ENCODE measurements around the gene BRD3. TPM values are rescaled to one million over a fixed set of nuclear protein-coding genes. Genes with fewer than 3 reads are reported as not detected.
A peak's percentile ranks its signal among the peaks of the same experiment; 100 is the strongest.

The BRD3 gene
- total RNA-seq, 1 experiment from 2014 or later = 40.7 TPM

DNA sequence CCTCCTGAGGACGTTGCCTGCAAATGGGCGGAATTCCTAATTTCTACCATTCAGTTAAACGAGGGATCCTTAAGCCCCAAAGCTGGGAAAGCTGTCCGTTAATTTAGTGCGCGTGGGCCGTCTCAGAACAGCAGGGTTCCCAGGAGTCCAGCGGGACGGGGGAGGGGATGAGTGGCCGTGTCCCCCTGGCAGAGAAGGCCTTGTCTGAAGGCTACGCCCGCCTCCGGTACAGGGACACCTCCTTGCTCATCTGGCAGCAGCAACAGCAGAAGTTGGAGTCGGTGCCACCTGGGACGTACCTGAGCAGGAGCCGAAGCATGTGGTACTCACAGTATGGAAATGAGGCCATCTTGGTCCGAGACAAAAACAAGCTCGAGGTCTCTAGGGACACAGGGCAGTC lies 41.2 kb downstream of the BRD3 start:
- TF ChIP-seq, protein P1, sequence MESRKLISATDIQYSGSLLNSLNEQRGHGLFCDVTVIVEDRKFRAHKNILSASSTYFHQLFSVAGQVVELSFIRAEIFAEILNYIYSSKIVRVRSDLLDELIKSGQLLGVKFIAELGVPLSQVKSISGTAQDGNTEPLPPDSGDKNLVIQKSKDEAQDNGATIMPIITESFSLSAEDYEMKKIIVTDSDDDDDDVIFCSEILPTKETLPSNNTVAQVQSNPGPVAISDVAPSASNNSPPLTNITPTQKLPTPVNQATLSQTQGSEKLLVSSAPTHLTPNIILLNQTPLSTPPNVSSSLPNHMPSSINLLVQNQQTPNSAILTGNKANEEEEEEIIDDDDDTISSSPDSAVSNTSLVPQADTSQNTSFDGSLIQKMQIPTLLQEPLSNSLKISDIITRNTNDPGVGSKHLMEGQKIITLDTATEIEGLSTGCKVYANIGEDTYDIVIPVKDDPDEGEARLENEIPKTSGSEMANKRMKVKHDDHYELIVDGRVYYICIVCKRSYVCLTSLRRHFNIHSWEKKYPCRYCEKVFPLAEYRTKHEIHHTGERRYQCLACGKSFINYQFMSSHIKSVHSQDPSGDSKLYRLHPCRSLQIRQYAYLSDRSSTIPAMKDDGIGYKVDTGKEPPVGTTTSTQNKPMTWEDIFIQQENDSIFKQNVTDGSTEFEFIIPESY (IDR thresholded peaks at IDR 0.05; ENCODE audit: extremely low read depth, insufficient replicate concordance, low read length) = no peak
- TF ChIP-seq SP1 (IDR thresholded peaks at IDR 0.05; ENCODE audit: low read depth) (no peak), FOSL1 (IDR thresholded peaks at IDR 0.05; ENCODE audit: low read depth) (no peak), JUND (IDR thresholded peaks at IDR 0.05) (no peak), POLR2A (IDR thresholded peaks at IDR 0.05; ENCODE audit: borderline replicate concordance, extremely low read depth, insufficient read depth, insufficient read length) (no peak), TCF7L2 (IDR thresholded peaks at IDR 0.05; ENCODE audit: borderline replicate concordance, extremely low read depth, insufficient read depth, insufficient read length) (no peak), ELF1 (IDR thresholded peaks at IDR 0.05; ENCODE audit: borderline replicate concordance, low read depth) (no peak), EZH2 (IDR thresholded peaks at IDR 0.05) (no peak), YY1 (IDR thresholded peaks at IDR 0.05; ENCODE audit: extremely low read depth, insufficient replicate concordance, low read depth, low read length) (no peak), ZFX (IDR thresholded peaks at IDR 0.05) (no peak), POLR2AphosphoS5 (IDR thresholded peaks at IDR 0.05; ENCODE audit: low read depth, low read length) (no peak), CEBPB (IDR thresholded peaks at IDR 0.05; ENCODE audit: low read depth) (no peak), CBX3 (IDR thresholded peaks at IDR 0.05; ENCODE audit: low read depth) (no peak), EZH2phosphoT487 (IDR thresholded peaks at IDR 0.05; ENCODE audit: borderline replicate concordance) (no peak), EGR1 (IDR thresholded peaks at IDR 0.05; ENCODE audit: low read depth) (no peak)
- TF ChIP-seq, protein P2, sequence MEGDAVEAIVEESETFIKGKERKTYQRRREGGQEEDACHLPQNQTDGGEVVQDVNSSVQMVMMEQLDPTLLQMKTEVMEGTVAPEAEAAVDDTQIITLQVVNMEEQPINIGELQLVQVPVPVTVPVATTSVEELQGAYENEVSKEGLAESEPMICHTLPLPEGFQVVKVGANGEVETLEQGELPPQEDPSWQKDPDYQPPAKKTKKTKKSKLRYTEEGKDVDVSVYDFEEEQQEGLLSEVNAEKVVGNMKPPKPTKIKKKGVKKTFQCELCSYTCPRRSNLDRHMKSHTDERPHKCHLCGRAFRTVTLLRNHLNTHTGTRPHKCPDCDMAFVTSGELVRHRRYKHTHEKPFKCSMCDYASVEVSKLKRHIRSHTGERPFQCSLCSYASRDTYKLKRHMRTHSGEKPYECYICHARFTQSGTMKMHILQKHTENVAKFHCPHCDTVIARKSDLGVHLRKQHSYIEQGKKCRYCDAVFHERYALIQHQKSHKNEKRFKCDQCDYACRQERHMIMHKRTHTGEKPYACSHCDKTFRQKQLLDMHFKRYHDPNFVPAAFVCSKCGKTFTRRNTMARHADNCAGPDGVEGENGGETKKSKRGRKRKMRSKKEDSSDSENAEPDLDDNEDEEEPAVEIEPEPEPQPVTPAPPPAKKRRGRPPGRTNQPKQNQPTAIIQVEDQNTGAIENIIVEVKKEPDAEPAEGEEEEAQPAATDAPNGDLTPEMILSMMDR (IDR thresholded peaks at IDR 0.05 in 2 of 3, conservative IDR thresholded peaks at IDR 0.05 in 1 of 3; ENCODE audit: borderline replicate concordance in 1 of 3, insufficient read depth in 1 of 3, low read depth in 2 of 3, low read length in 2 of 3) = no peak
- TF ChIP-seq, protein P3, sequence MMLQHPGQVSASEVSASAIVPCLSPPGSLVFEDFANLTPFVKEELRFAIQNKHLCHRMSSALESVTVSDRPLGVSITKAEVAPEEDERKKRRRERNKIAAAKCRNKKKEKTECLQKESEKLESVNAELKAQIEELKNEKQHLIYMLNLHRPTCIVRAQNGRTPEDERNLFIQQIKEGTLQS (IDR thresholded peaks at IDR 0.05) = no peak
- TF ChIP-seq, protein P4, sequence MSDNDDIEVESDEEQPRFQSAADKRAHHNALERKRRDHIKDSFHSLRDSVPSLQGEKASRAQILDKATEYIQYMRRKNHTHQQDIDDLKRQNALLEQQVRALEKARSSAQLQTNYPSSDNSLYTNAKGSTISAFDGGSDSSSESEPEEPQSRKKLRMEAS (IDR thresholded peaks at IDR 0.05) = no peak
- no peak for DNase-seq (ENCODE audit: low read depth, low spot score)
- ChIA-PET POLR2A (no interaction called here), CTCF (interaction anchor here (2.7 kb wide), 1 partner anchor 32 kb away, joined by 27 read pairs; no protein-coding TSS in a partner anchor), RAD21 (ENCODE audit: low non-redundant PET in 1 of 2, low total read pairs in 2 of 2, uncharacterized antibody in 2 of 2, unreplicated experiment in 2 of 2) (no interaction called here)
- H3K27me3 ChIP-seq (ENCODE audit: insufficient read depth, low read length) = no peaks in the 10 kb centered on the region
- BruUV-seq (replicated peaks) = no TSS peak
- H3K4me2 ChIP-seq (ENCODE audit: low read length) = peak overlapping the region; percentile 87
- H3K4me3 ChIP-seq (replicated peaks in 1 of 2; ENCODE audit: low read depth in 1 of 2, low read length in 2 of 2) = peak overlapping the region in 1 of 2 experiments; percentile 73; a peak in 2 of 4 replicates
- no peaks in the 10 kb centered on the region for H4K20me1 ChIP-seq (ENCODE audit: insufficient read depth)
- intact Hi-C loops (cut with micrococcal nuclease) = no loop called here
- H2AFZ ChIP-seq (ENCODE audit: low read depth, low read length, poor library complexity, severe bottlenecking) = no peak overlapping the region
- H3K9ac ChIP-seq (ENCODE audit: low read length) = no peak overlapping the region
- no peaks in the 10 kb centered on the region for H3K9me3 ChIP-seq (ENCODE audit: control insufficient read depth in 1 of 2, insufficient read depth in 1 of 2, low read depth in 1 of 2, low read length in 2 of 2)
- H3K9me2 ChIP-seq (ENCODE audit: insufficient read depth) = no peaks in the 10 kb centered on the region
- H3K36me3 ChIP-seq (ENCODE audit: control insufficient read depth in 1 of 2, insufficient read depth in 2 of 2, low read length in 2 of 2) = peaks cover under 1 to 4% of the 10 kb centered on the region in 2 experiments; a peak in 2 of 4 replicates
- ATAC-seq = no peak
- H3K79me2 ChIP-seq (ENCODE audit: insufficient read depth, low read length) = no peaks in the 10 kb centered on the region; the same call in 1 of the 2 replicates
- no peak overlapping the region for H3K27ac ChIP-seq (ENCODE audit: low read depth, low read length)
- H3K4me1 ChIP-seq (ENCODE audit: control insufficient read depth in 1 of 2, insufficient read depth in 2 of 2, low read length in 2 of 2) = peaks cover 3 to 17% of the 10 kb centered on the region in 2 experiments; a peak in 3 of 4 replicates

Measured in HCT116 (cell line).